Measurements from ENCODE around the gene HORMAD1.
"Not testable (repeated sequence)": the region's sequence is repeated elsewhere in the genome, so short reads cannot be mapped to it uniquely, and the experiment has no call there.

The HORMAD1 gene

GRCh38 chr1:150696995-150697927, 23.4 kb downstream of the HORMAD1 start, which contains the start of gene GOLPH3L:
TSS of gene GOLPH3L (minus strand) at chr1:150697154. CDS start at chr1:150694838, 2,316 bp downstream.
- peak; percentile 81 for DNase-seq (ENCODE audit: low read depth, low spot score)

GRCh38 chr1:150696590-150696989, 24.1 kb downstream of the HORMAD1 start:
- no peak for DNase-seq (ENCODE audit: low read depth, low spot score)

DNA sequence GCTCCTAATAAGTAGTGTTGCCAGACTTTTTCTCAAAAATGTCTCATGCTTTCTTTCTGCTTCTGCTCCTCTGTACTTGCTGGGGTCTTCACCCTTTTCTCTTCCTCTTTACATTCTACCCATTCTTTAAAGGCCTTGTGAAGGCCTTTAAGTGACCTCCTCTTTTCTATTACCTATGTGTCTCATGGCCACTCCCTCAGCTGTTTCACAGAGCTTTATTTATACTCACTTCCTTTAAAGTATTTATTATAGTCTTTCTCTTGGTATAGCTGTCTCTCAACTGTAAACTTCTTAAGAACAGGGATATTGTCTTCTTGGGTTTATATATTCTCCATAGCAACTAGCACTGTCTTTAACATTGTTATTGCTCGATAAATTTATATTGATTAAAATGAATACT, 24.5 kb downstream of the HORMAD1 start:
- no peak for DNase-seq (ENCODE audit: low read depth, low spot score)

DNA sequence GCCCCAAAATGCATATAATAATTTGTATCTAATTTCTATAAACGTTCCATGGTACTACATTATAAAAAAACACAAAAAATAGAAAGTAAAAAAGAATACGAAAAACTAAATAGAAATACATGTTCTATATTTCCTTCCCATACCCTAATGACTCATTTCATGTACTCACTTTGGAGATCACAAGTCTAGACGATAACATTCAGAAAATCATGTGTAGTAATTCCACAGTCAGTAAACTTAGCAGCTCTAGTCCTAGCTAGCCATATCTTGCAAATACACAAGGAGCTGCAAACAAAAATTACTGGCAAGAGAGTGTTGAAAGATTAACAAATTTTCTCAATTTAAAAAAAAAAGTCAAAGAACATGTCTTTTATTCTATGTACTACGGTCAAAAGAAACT, 25.1 kb downstream of the HORMAD1 start:
- DNase-seq (ENCODE audit: low read depth, low spot score): no peak

DNA sequence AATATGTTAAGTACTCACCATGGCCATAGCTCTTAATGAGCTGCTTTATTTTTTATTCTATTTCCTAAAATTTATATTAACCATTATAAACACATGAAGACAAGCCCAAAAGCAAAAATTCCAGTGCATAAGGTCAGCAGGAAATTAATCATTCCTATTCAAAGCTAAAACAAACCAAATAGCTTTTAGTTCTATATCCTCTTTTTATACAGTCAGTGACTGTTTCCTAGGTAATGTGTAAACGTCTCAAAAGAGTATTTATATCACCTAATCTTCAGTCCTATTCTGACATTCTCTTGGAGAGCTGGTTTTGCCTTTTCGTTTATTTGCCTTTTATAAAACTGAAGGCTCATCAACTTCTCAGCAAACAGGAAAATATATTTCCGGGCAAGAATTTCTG, 28.0 kb downstream of the HORMAD1 start:
- no peak for DNase-seq (ENCODE audit: low read depth, low spot score)

DNA sequence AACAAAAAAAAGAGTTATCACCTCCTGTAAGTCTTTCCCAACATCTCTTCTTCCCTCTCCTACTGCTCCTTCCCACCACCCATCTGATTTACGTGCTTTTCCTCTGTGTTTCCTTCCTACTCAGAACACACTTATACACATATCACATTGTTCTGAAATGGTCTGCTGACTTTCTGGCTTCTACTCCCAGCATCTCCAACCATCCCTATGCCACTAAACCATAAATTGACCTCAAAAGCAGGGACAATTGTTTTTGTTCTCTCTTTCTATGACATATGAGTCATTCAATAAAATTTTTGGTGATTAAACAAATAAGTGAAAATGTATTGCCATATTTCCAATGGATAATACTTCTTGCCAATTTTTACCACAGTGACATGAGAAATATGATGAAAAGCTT, 31.9 kb downstream of the HORMAD1 start:
- no peak for DNase-seq (ENCODE audit: low read depth, low spot score)

DNA sequence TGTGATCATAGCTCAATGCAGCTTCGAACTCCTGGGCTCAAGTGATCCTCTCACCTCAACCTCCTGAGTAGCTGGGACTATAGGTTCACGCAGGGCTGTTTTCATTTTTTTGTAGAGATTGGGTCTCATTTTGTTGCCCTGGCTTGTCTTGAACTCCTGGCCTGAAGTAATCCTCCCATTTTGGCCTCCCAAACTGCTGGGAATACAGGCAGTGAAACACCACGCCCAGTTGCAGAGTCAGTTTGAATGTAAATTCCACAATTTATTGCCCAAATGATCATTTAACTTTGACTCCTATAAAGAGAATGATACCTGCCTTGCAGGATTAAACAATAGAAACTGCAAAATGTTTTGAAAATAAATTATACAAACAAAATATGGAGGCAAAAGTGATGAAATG, 34.4 kb downstream of the HORMAD1 start:
- no peak for DNase-seq (ENCODE audit: low read depth, low spot score)

- DNase-seq (ENCODE audit: low read depth, low spot score): no peak
Measured at GRCh38 chr1:150683914-150684313, 36.8 kb downstream of the HORMAD1 start.

DNA sequence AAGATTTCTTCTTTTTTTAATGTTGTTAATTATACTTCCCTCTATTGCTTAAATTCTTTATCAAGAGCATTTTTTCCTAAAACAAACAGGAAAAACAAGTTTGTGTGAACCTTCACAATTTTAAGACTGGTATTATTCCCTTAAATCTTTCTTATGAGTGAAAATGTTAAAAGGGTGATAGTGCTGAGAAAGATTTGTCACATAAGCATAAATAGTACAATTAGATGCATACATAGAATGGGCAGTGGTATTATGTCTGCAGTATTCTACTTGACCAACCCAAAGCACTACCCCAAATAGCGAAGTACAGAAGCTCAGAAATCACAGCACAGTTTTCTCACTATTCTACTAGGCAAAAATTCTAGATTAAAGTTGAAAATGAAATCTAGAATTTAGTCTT, 41.7 kb downstream of the HORMAD1 start:
- no peak for DNase-seq (ENCODE audit: low read depth, low spot score)

DNA sequence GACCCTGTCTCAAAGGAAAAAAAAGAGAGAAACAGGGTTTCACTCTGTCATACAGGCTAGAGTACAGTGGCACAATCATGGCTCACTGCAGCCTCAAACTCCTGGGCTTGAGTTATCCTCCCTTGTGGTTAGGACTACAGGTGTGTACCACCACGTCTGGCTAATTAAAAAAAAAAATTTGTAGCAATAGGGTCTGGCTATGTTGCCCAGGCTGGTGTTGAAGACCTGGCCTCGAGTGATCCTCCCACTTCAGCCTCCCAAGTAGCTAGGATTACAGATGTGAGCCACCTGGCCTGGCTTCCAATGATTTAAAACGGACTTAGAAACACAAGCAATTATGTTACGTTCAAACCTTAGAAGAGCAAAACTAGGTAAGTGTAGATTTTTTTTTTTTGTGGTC, 45.8 kb downstream of the HORMAD1 start:
- no peak for DNase-seq (ENCODE audit: low read depth, low spot score)

- DNase-seq (ENCODE audit: low read depth, low spot score): no peak
Measured at GRCh38 chr1:150663321-150663720, 57.4 kb downstream of the HORMAD1 start.

GRCh38 chr1:150662811-150663210, 57.9 kb downstream of the HORMAD1 start:
- DNase-seq (ENCODE audit: low read depth, low spot score): no peak

GRCh38 chr1:150661156-150661555, 59.5 kb downstream of the HORMAD1 start:
- DNase-seq (ENCODE audit: low read depth, low spot score): no peak

- DNase-seq (ENCODE audit: low read depth, low spot score): no peak
Measured at GRCh38 chr1:150660584-150660983, 60.1 kb downstream of the HORMAD1 start.

DNA sequence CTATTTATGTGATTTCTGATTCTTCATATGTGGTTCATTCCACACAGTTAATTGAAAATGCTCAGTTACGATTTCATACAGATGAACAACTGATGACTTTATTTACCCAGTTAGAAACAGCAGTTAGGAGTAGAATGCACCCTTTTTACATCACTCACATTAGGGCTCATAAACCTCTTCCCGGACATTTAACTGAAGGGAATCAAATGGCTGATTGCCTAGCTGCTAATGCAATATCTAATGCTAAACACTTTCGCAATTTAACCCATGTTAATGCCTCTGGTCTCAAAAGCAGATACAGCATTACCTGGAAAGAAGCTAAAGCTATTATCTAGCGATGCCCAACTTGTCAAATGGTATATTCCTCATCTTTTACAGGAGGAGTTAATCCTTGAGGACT, 63.6 kb downstream of the HORMAD1 start:
- not testable (repeated sequence) for DNase-seq (ENCODE audit: low read depth, low spot score)

- DNase-seq (ENCODE audit: low read depth, low spot score): not testable (repeated sequence)
Measured at GRCh38 chr1:150654635-150655034, 66.1 kb downstream of the HORMAD1 start.

DNA sequence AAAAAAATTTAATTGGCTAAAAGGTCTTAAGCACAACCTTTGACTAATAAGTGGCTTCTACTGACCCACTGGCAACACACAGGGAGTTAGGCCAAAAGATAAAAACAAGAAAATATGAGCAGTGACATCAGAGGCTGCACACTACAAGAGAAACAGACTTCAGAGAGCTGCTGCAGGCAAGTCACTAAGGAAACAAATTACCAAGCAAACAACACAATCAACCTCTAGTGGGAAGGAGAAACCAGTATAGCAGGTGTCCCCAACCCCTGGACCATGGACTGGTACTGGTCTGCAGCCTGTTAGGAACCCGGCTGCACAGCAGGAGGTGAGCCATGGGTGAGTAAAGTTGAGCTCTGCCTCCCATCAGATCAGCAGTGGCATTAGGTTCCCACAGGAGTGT, 70.5 kb downstream of the HORMAD1 start:
- DNase-seq (ENCODE audit: low read depth, low spot score): no peak

DNA sequence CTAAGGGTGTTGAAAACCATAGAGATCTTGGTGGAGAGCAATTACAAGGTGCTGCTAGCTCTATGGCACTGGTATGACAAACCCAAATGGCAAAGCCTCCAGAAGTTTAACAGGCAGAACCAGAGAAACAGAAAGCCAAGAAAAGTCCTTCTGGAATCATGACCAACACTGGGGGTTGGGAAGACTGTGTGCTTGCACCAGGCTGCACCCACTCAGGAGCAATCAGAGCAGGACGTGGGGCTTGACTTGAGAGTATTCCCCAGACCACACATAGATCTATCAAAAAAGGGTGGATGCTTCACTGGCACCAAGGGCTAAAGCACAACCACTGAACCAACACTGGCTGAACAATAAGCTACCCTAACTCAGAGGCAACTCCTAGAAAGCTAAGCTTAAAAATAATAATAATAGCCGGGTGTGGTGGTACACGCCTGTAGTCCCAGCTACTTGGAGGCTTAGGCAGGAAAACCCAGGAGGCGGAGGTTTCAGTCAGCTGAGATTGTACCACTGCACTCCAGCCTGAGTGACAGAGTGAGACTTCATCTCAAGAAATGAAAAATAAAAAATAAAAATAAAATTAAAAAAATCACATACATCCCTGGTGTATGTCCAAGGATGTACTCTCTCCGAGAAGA, 71.1 kb downstream of the HORMAD1 start:
- no peak for DNase-seq (ENCODE audit: low read depth, low spot score)

Measured in activated CD4-positive, CD25-positive, alpha-beta regulatory T cell treated with anti-CD3 and anti-CD28 coated beads, Interleukin-2, amount 50 U/mL, for 16 hours (primary cell).